PFSK-1 (cell line): ENCODE results near the gene HOXC12.

Experiments
- FOXP2 ChIP-seq: optimal IDR thresholded peaks from 2 replicates; pipeline ENCODE3; 2011; ENCODE audit warnings: borderline replicate concordance, control low read depth, inconsistent platforms; ENCODE audit not compliant: insufficient read depth; ENCODE audit errors: extremely low read length, extremely low read depth
- REST ChIP-seq, 2 experiments: IDR thresholded peaks; 2 replicates each; pipeline versions ENCODE4 v1.6.1 to v1.8.0; 2011 to 2012; ENCODE audit warnings: low read depth in 2 of 2, low read length in 2 of 2, control low read depth in 1 of 2, inconsistent platforms in 1 of 2, mild to moderate bottlenecking in 1 of 2, moderate library complexity in 1 of 2; ENCODE audit not compliant: insufficient read depth in 1 of 2
- TAF1 ChIP-seq: IDR thresholded peaks from 2 replicates; pipeline ENCODE4 v1.6.1; 2012; ENCODE audit warnings: low read length, control low read depth, borderline replicate concordance; ENCODE audit not compliant: insufficient read depth

- TF ChIP-seq REST (IDR thresholded peaks at IDR 0.05; ENCODE audit: insufficient read depth in 1 of 2, low read depth in 2 of 2, low read length in 2 of 2), result no peak
- TF ChIP-seq FOXP2, result no peak
- TF ChIP-seq TAF1, result no peak
These were observed 21.8 kb upstream of the HOXC12 start for GRCh38 chr12:53932915-53933314.
